ENCODE data around the gene CEP76. TPM values are rescaled to one million over a fixed set of nuclear protein-coding genes. Genes with fewer than 3 reads are reported as not detected.
"Not testable (repeated sequence)": the region's sequence is repeated elsewhere in the genome, so short reads cannot be mapped to it uniquely, and the experiment has no call there.

The CEP76 gene
- total RNA-seq, 1 donor from 2014 or later, result 8.4 TPM

GRCh38 chr18:12647773-12648172, 54.8 kb downstream of the CEP76 start:
- Histone ChIP-seq H3K4me3 (ENCODE audit: low read length in 3 of 3) (no peak overlapping the region), H3K27ac (ENCODE audit: low read depth, low read length) (no peak overlapping the region), H3K36me3 (ENCODE audit: control insufficient read depth in 3 of 3, insufficient read depth in 3 of 3, low read length in 3 of 3) (no peaks in the 10 kb centered on the region), H3K4me1 (ENCODE audit: control insufficient read depth in 3 of 3, insufficient read depth in 3 of 3, low read length in 3 of 3) (peaks cover 10 to 19% (median 17%) of the 10 kb centered on the region in 3 donors), H3K9me3 (ENCODE audit: control insufficient read depth in 3 of 3, low read length in 3 of 3) (no peaks in the 10 kb centered on the region), H3K9ac (ENCODE audit: low read depth in 1 of 3, low read length in 3 of 3) (no peak overlapping the region), H3K27me3 (ENCODE audit: control insufficient read depth in 3 of 3, insufficient read depth in 3 of 3, low read length in 3 of 3) (no peaks in the 10 kb centered on the region)

GRCh38 chr18:12645751-12646203, 56.7 kb downstream of the CEP76 start:
- Histone ChIP-seq H3K9me3 (ENCODE audit: control insufficient read depth in 3 of 3, low read length in 3 of 3) (no peaks in the 10 kb centered on the region), H3K4me1 (ENCODE audit: control insufficient read depth in 3 of 3, insufficient read depth in 3 of 3, low read length in 3 of 3) (peaks cover 8 to 19% (median 14%) of the 10 kb centered on the region in 3 donors), H3K9ac (ENCODE audit: low read depth in 1 of 3, low read length in 3 of 3) (peak overlapping the region; percentile 65 to 80 (median 65)), H3K36me3 (ENCODE audit: control insufficient read depth in 3 of 3, insufficient read depth in 3 of 3, low read length in 3 of 3) (no peaks in the 10 kb centered on the region), H3K27me3 (ENCODE audit: control insufficient read depth in 3 of 3, insufficient read depth in 3 of 3, low read length in 3 of 3) (no peaks in the 10 kb centered on the region), H3K27ac (ENCODE audit: low read depth, low read length) (peak overlapping the region; percentile 80), H3K4me3 (ENCODE audit: low read length in 3 of 3) (peak overlapping the region; percentile 55 to 72 (median 69))

DNA sequence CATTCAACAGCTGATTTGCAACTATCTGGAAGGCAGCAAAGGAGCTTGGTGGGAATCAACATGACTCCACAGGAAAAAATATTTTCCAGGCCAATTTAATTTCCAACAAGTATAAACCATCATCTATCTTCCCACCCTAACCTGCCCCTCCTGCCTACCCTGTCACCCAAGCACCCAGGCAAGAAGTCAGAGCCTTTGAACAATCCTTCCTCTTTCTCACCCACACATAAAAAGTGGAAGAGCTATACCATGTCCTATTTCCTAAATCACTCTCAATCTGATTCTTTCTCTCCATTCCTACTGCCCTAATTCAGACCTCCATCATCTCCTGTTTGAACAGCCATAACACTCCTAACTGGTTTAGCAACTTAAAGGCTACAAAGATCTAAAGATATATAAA, 57.3 kb downstream of the CEP76 start:
- H3K4me1 ChIP-seq (ENCODE audit: control insufficient read depth in 3 of 3, insufficient read depth in 3 of 3, low read length in 3 of 3), result peaks cover 8 to 21% (median 14%) of the 10 kb centered on the region in 3 donors
- H3K4me3 ChIP-seq (ENCODE audit: low read length in 3 of 3), result peak overlapping the region; percentile 55 to 72 (median 69)
- no peaks in the 10 kb centered on the region for H3K36me3 ChIP-seq (ENCODE audit: control insufficient read depth in 3 of 3, insufficient read depth in 3 of 3, low read length in 3 of 3)
- no peaks in the 10 kb centered on the region for H3K9me3 ChIP-seq (ENCODE audit: control insufficient read depth in 3 of 3, low read length in 3 of 3)
- no peaks in the 10 kb centered on the region for H3K27me3 ChIP-seq (ENCODE audit: control insufficient read depth in 3 of 3, insufficient read depth in 3 of 3, low read length in 3 of 3)
- H3K9ac ChIP-seq (ENCODE audit: low read depth in 1 of 3, low read length in 3 of 3), result peak overlapping the region in 1 of 3 donors; percentile 38
- H3K27ac ChIP-seq (ENCODE audit: low read depth, low read length), result peak overlapping the region; percentile 80

- not testable (repeated sequence) for H3K36me3 ChIP-seq (ENCODE audit: control insufficient read depth in 3 of 3, insufficient read depth in 3 of 3, low read length in 3 of 3); H3K4me3 ChIP-seq (ENCODE audit: low read length in 3 of 3); H3K9ac ChIP-seq (ENCODE audit: low read depth in 1 of 3, low read length in 3 of 3); H3K9me3 ChIP-seq (ENCODE audit: control insufficient read depth in 3 of 3, low read length in 3 of 3); H3K27ac ChIP-seq (ENCODE audit: low read depth, low read length); H3K27me3 ChIP-seq (ENCODE audit: control insufficient read depth in 3 of 3, insufficient read depth in 3 of 3, low read length in 3 of 3)
- H3K4me1 ChIP-seq (ENCODE audit: control insufficient read depth in 3 of 3, insufficient read depth in 3 of 3, low read length in 3 of 3), result peaks cover 8 to 21% (median 14%) of the 10 kb centered on the region in 3 donors
These were observed 58.8 kb downstream of the CEP76 start for GRCh38 chr18:12643756-12644155.

- H3K27ac ChIP-seq (ENCODE audit: low read depth, low read length), result peak overlapping the region; percentile 49
- no peak overlapping the region for H3K4me3 ChIP-seq (ENCODE audit: low read length in 3 of 3)
- no peaks in the 10 kb centered on the region for H3K27me3 ChIP-seq (ENCODE audit: control insufficient read depth in 3 of 3, insufficient read depth in 3 of 3, low read length in 3 of 3)
- H3K9ac ChIP-seq (ENCODE audit: low read depth in 1 of 3, low read length in 3 of 3), result no peak overlapping the region
- H3K4me1 ChIP-seq (ENCODE audit: control insufficient read depth in 3 of 3, insufficient read depth in 3 of 3, low read length in 3 of 3), result peaks cover 4 to 16% (median 10%) of the 10 kb centered on the region in 3 donors
- H3K9me3 ChIP-seq (ENCODE audit: control insufficient read depth in 3 of 3, low read length in 3 of 3), result no peaks in the 10 kb centered on the region
- H3K36me3 ChIP-seq (ENCODE audit: control insufficient read depth in 3 of 3, insufficient read depth in 3 of 3, low read length in 3 of 3), result no peaks in the 10 kb centered on the region
These were observed 61.7 kb downstream of the CEP76 start for GRCh38 chr18:12640881-12641200.

GRCh38 chr18:12639990-12640880, 62.3 kb downstream of the CEP76 start:
- Histone ChIP-seq H3K27me3 (ENCODE audit: control insufficient read depth in 3 of 3, insufficient read depth in 3 of 3, low read length in 3 of 3) (no peaks in the 10 kb centered on the region), H3K27ac (ENCODE audit: low read depth, low read length) (peak overlapping the region; percentile 49), H3K4me1 (ENCODE audit: control insufficient read depth in 3 of 3, insufficient read depth in 3 of 3, low read length in 3 of 3) (peaks cover 3 to 10% (median 4%) of the 10 kb centered on the region in 3 donors), H3K9me3 (ENCODE audit: control insufficient read depth in 3 of 3, low read length in 3 of 3) (no peaks in the 10 kb centered on the region), H3K9ac (ENCODE audit: low read depth in 1 of 3, low read length in 3 of 3) (no peak overlapping the region), H3K36me3 (ENCODE audit: control insufficient read depth in 3 of 3, insufficient read depth in 3 of 3, low read length in 3 of 3) (no peaks in the 10 kb centered on the region), H3K4me3 (ENCODE audit: low read length in 3 of 3) (no peak overlapping the region)

- Histone ChIP-seq H3K4me3 (ENCODE audit: low read length in 3 of 3) (no peak overlapping the region), H3K36me3 (ENCODE audit: control insufficient read depth in 3 of 3, insufficient read depth in 3 of 3, low read length in 3 of 3) (no peaks in the 10 kb centered on the region), H3K27ac (ENCODE audit: low read depth, low read length) (no peak overlapping the region), H3K9ac (ENCODE audit: low read depth in 1 of 3, low read length in 3 of 3) (no peak overlapping the region), H3K9me3 (ENCODE audit: control insufficient read depth in 3 of 3, low read length in 3 of 3) (no peaks in the 10 kb centered on the region), H3K27me3 (ENCODE audit: control insufficient read depth in 3 of 3, insufficient read depth in 3 of 3, low read length in 3 of 3) (no peaks in the 10 kb centered on the region), H3K4me1 (ENCODE audit: control insufficient read depth in 3 of 3, insufficient read depth in 3 of 3, low read length in 3 of 3) (peaks cover 0 to 6% (median 3%) of the 10 kb centered on the region in 3 donors)
These were observed 63.8 kb downstream of the CEP76 start for GRCh38 chr18:12638644-12639124.

DNA sequence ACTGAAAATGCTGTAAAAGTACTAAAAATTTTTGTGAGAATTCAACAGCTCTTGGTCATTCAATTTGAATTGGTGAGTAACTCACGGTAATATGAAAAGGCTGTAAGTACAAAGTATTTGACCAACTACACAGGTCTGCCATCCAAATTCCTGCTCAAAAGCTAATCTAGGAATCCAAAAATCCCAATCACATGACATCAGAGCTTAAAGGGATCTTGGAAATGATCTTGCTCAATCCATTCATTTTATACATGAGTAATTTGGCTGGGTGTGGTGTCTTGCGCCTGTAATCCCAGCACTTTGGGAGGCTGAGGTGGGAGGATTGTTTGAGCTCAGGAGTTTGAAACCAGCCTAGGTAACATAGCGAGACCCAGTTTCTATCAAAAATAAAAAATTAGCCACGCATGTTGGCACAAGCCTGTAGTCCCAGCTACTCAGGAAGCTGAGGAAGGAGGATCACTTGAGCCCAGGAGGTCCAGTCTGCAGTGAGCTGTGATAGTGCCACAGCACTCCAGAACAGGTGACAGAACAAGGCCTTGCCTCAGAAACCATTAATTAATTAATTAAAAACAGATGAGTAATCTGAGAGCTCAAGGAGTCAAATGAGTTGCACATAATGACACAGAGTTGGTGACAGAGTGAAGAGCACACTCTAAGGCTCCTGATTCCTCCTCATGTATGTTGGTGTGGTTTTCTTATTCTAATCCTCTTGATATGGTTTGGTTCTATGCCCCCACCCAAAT, 64.5 kb downstream of the CEP76 start:
- Histone ChIP-seq H3K4me3 (ENCODE audit: low read length in 3 of 3) (no peak overlapping the region), H3K27ac (ENCODE audit: low read depth, low read length) (no peak overlapping the region), H3K27me3 (ENCODE audit: control insufficient read depth in 3 of 3, insufficient read depth in 3 of 3, low read length in 3 of 3) (no peaks in the 10 kb centered on the region), H3K9ac (ENCODE audit: low read depth in 1 of 3, low read length in 3 of 3) (no peak overlapping the region), H3K4me1 (ENCODE audit: control insufficient read depth in 3 of 3, insufficient read depth in 3 of 3, low read length in 3 of 3) (peaks cover 0 to 2% (median under 1%) of the 10 kb centered on the region in 3 donors), H3K36me3 (ENCODE audit: control insufficient read depth in 3 of 3, insufficient read depth in 3 of 3, low read length in 3 of 3) (no peaks in the 10 kb centered on the region), H3K9me3 (ENCODE audit: control insufficient read depth in 3 of 3, low read length in 3 of 3) (no peaks in the 10 kb centered on the region)

DNA sequence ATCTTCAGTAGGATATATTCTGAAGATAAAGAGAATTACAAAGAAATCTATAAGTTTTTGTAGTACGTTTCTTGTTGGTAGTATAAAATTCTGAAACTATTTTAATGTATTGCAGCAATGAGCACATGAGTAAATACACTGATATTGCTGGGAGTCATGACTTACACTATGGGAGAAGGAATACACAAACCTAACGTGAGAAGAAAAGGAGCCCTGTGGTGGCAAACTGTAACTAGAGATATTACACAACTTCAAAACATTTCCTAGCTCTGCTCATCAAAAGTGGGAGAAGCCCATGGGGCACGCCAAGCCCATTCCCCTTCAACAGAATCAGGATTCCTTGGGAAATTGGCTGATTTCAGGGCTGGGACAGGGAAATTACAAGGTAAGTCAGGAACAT, 65.1 kb downstream of the CEP76 start:
- Histone ChIP-seq H3K4me1 (ENCODE audit: control insufficient read depth in 3 of 3, insufficient read depth in 3 of 3, low read length in 3 of 3) (peaks cover 0 to 2% (median 0%) of the 10 kb centered on the region in 3 donors), H3K9me3 (ENCODE audit: control insufficient read depth in 3 of 3, low read length in 3 of 3) (no peaks in the 10 kb centered on the region), H3K27me3 (ENCODE audit: control insufficient read depth in 3 of 3, insufficient read depth in 3 of 3, low read length in 3 of 3) (no peaks in the 10 kb centered on the region), H3K4me3 (ENCODE audit: low read length in 3 of 3) (no peak overlapping the region), H3K36me3 (ENCODE audit: control insufficient read depth in 3 of 3, insufficient read depth in 3 of 3, low read length in 3 of 3) (no peaks in the 10 kb centered on the region), H3K27ac (ENCODE audit: low read depth, low read length) (no peak overlapping the region), H3K9ac (ENCODE audit: low read depth in 1 of 3, low read length in 3 of 3) (no peak overlapping the region)
